Mesenteric fat pad (tissue), 1 donor: ENCODE measurements around the gene HTATIP2. TPM values are rescaled to one million over a fixed set of nuclear protein-coding genes. Genes with fewer than 3 reads are reported as not detected.
"Not testable (repeated sequence)": the region's sequence is repeated elsewhere in the genome, so short reads cannot be mapped to it uniquely, and the experiment has no call there.

Experiments used
- DNase-seq: peaks from one replicate; pipeline ENCODE4 v3.0.0-alpha.2; 2020; ENCODE audit warnings: low spot score
- total RNA-seq: library from RNA; stranded (reverse); fragmentation: NEBNext Ultra II Directional; extraction: Animal tissue kit (Norgen Biotek cat#: 25700); gene quantifications from one replicate; pipeline ENCODE4 v1.2.1, GENCODE V29; 2021
- donor health status: DM: yes; HTN: yes; CAD: no.

HTATIP2 gene
- total RNA-seq, 1 donor from 2014 or later, result 38.9 TPM

GRCh38 chr11:20369826-20370225, 6.3 kb downstream of the HTATIP2 start:
- no peak for DNase-seq

- no peak for DNase-seq
Measured at GRCh38 chr11:20372081-20372626, 8.6 kb downstream of the HTATIP2 start.

- DNase-seq, result no peak
Measured at GRCh38 chr11:20373147-20373546, 9.6 kb downstream of the HTATIP2 start.

- no peak for DNase-seq
Measured at GRCh38 chr11:20373568-20374209, 10.2 kb downstream of the HTATIP2 start.

GRCh38 chr11:20374741-20375300, 11.3 kb downstream of the HTATIP2 start:
- DNase-seq, result no peak

GRCh38 chr11:20376162-20376730, 12.7 kb downstream of the HTATIP2 start:
- no peak for DNase-seq

GRCh38 chr11:20385996-20386395, 22.5 kb downstream of the HTATIP2 start:
- DNase-seq, result not testable (repeated sequence)

- DNase-seq, result peak; percentile 99
Measured at GRCh38 chr11:20387261-20388095, 24.0 kb downstream of the HTATIP2 start, which contains the start of gene PRMT3. PRMT3 (plus strand) TSS chr11:20387716; CDS start chr11:20387747, 31 bp downstream.

GRCh38 chr11:20388096-20389055, 24.9 kb downstream of the HTATIP2 start:
- no peak for DNase-seq

GRCh38 chr11:20397281-20397680, 33.8 kb downstream of the HTATIP2 start:
- no peak for DNase-seq

- no peak for DNase-seq
Measured at GRCh38 chr11:20399498-20399897, 36.0 kb downstream of the HTATIP2 start.

- DNase-seq, result no peak
Measured at GRCh38 chr11:20403059-20403458, 39.5 kb downstream of the HTATIP2 start.

GRCh38 chr11:20406484-20406883, 43.0 kb downstream of the HTATIP2 start:
- no peak for DNase-seq

GRCh38 chr11:20407344-20407743, 43.8 kb downstream of the HTATIP2 start:
- DNase-seq, result no peak

- DNase-seq, result no peak
Measured at GRCh38 chr11:20415432-20415831, 51.9 kb downstream of the HTATIP2 start.

- DNase-seq, result no peak
Measured at GRCh38 chr11:20417771-20418170, 54.3 kb downstream of the HTATIP2 start.

GRCh38 chr11:20421946-20422345, 58.4 kb downstream of the HTATIP2 start:
- no peak for DNase-seq

- no peak for DNase-seq
Measured at GRCh38 chr11:20429216-20429615, 65.7 kb downstream of the HTATIP2 start.
